HCT116 (cell line): ENCODE measurements around the gene BMP7. TPM values are rescaled to one million over a fixed set of nuclear protein-coding genes. Genes with fewer than 3 reads are reported as not detected.

Experiments
- ATAC-seq: fragments of 200-7000 bp; cut with Tn5 transposase; 2 replicates; pipeline ENCODE4 v1.9.1; 2020; ENCODE audit warnings: mild to moderate bottlenecking, moderate library complexity
- BruUV-seq: library from RNA; stranded (reverse); fragments of 400-500 nt; replicated peaks from 2 replicates; lab custom pipeline; 2021; lab: Mats Ljungman, UMichigan
- CTCF ChIA-PET: fragments of 300-600 bp; sonication (Branson Sonifier 250); formaldehyde crosslinking; loops from one replicate; lab custom pipeline; 2021; ENCODE audit warnings: antibody characterized with exemption; lab: Charles Lee
- POLR2A ChIA-PET: fragments of 300-600, 350-600 bp; sonication (Branson Sonifier 250); formaldehyde crosslinking; loops from one replicate; lab custom pipeline; 2021; ENCODE audit warnings: antibody characterized with exemption; lab: Charles Lee
- RAD21 ChIA-PET, 2 experiments: fragments of 300-600 bp; sonication (Branson Sonifier 250); formaldehyde crosslinking; loops; one replicate each; lab custom pipeline; 2023; ENCODE audit warnings: low total read pairs in 2 of 2; ENCODE audit not compliant: uncharacterized antibody in 2 of 2, unreplicated experiment in 2 of 2, low non-redundant PET in 1 of 2; lab: Charles Lee
- DNase-seq: peaks from one replicate; pipeline ENCODE4 v3.0.0-alpha.2; 2010; ENCODE audit warnings: low read depth, low spot score
- H2AFZ ChIP-seq: fragments of 200-600 bp; shearing (Covaris generic), sonication (generic); 2 replicates; pipeline ENCODE4 v1.6.1; 2017; ENCODE audit warnings: low read depth, mixed run types, mixed read lengths, antibody characterized with exemption, low read length; ENCODE audit not compliant: poor library complexity, severe bottlenecking
- H3K27ac ChIP-seq: 2 replicates; pipeline ENCODE4 v1.5.1; 2012; ENCODE audit warnings: low read depth, low read length
- H3K27me3 ChIP-seq: fragments of 200-600 bp; sonication (generic); 2 replicates; pipeline ENCODE4 v1.6.1; 2016; ENCODE audit warnings: mixed run types, low read length, mixed read lengths; ENCODE audit not compliant: insufficient read depth
- H3K36me3 ChIP-seq, 2 experiments: fragments of 200-500 bp in 1 of 2; fragments of 200-600 bp in 1 of 2; sonication (Bioruptor generic) in 1 of 2; sonication (generic) in 1 of 2; 2 replicates each; pipeline versions ENCODE4 v1.5.1 to v1.6.1; 2014 to 2016; ENCODE audit warnings: low read length in 2 of 2, inconsistent platforms in 1 of 2, mixed read lengths in 1 of 2, mixed run types in 1 of 2; ENCODE audit not compliant: insufficient read depth in 2 of 2, control insufficient read depth in 1 of 2
- H3K4me1 ChIP-seq, 2 experiments: fragments of 200-600 bp in 1 of 2; sonication (generic) in 1 of 2; 2 replicates each; pipeline versions ENCODE4 v1.5.1 to v1.6.1; 2012 to 2017; ENCODE audit warnings: low read length in 2 of 2, inconsistent platforms in 1 of 2, mild to moderate bottlenecking in 1 of 2, mixed read lengths in 1 of 2, mixed run types in 1 of 2, moderate library complexity in 1 of 2; ENCODE audit not compliant: insufficient read depth in 2 of 2, control insufficient read depth in 1 of 2
- H3K4me2 ChIP-seq: fragments of 200-600 bp; sonication (generic); 2 replicates; pipeline ENCODE4 v1.6.1; 2017; ENCODE audit warnings: mixed run types, low read length, mixed read lengths
- H3K4me3 ChIP-seq, 2 experiments: fragments of 200-600 bp in 1 of 2; sonication (generic) in 1 of 2; replicated peaks in 1 of 2; 2 replicates each; pipeline ENCODE4 v1.5.1; 2011 to 2016; ENCODE audit warnings: low read length in 2 of 2, control low read depth in 1 of 2, low read depth in 1 of 2, mild to moderate bottlenecking in 1 of 2, mixed read lengths in 1 of 2, mixed run types in 1 of 2
- H3K79me2 ChIP-seq: fragments of 200-600 bp; sonication (generic); 2 replicates; pipeline ENCODE4 v1.6.1; 2017; ENCODE audit warnings: mild to moderate bottlenecking, mixed run types, low read length, moderate library complexity, mixed read lengths; ENCODE audit not compliant: insufficient read depth
- H3K9ac ChIP-seq: fragments of 200-600 bp; sonication (generic); 2 replicates; pipeline ENCODE4 v1.6.1; 2016; ENCODE audit warnings: low read length, mixed read lengths
- H3K9me2 ChIP-seq: fragments of 200-600 bp; sonication (generic), shearing (Covaris generic); 2 replicates; pipeline ENCODE4 v1.6.1; 2017; ENCODE audit warnings: mixed run types, mild to moderate bottlenecking, moderate library complexity; ENCODE audit not compliant: insufficient read depth
- H3K9me3 ChIP-seq, 2 experiments: fragments of 200-500 bp in 1 of 2; fragments of 200-600 bp in 1 of 2; sonication (Bioruptor generic) in 1 of 2; sonication (generic) in 1 of 2; 2 replicates each; pipeline ENCODE4 v1.6.1; 2014 to 2017; ENCODE audit warnings: low read length in 2 of 2, mixed read lengths in 2 of 2, inconsistent platforms in 1 of 2, low read depth in 1 of 2, mild to moderate bottlenecking in 1 of 2, mixed run types in 1 of 2, moderate library complexity in 1 of 2; ENCODE audit not compliant: control insufficient read depth in 1 of 2, insufficient read depth in 1 of 2
- H4K20me1 ChIP-seq: fragments of 200-600 bp; sonication (generic), shearing (Covaris generic); 2 replicates; pipeline ENCODE4 v1.6.1; 2017; ENCODE audit warnings: mixed run types, mild to moderate bottlenecking, moderate library complexity; ENCODE audit not compliant: insufficient read depth
- CBX3 ChIP-seq: IDR thresholded peaks from 2 replicates; pipeline ENCODE4 v1.6.1; 2012; ENCODE audit warnings: low read depth
- CEBPB ChIP-seq: IDR thresholded peaks from 2 replicates; pipeline ENCODE4 v1.6.1; 2012; ENCODE audit warnings: low read depth
- EGR1 ChIP-seq: IDR thresholded peaks from 2 replicates; pipeline ENCODE4 v1.6.1; 2012; ENCODE audit warnings: low read depth
- EZH2 ChIP-seq: fragments of 200-600 bp; sonication (generic); IDR thresholded peaks from 2 replicates; pipeline ENCODE4 v1.6.1; 2017; ENCODE audit warnings: antibody characterized with exemption, mixed run types
- EZH2phosphoT487 ChIP-seq: fragments of 200-600 bp; IDR thresholded peaks from 2 replicates; pipeline ENCODE4 v1.6.1; 2018; ENCODE audit warnings: antibody characterized with exemption, borderline replicate concordance
- FOSL1 ChIP-seq: IDR thresholded peaks from 2 replicates; pipeline ENCODE4 v1.6.1; 2012; ENCODE audit warnings: low read depth
- JUND ChIP-seq: IDR thresholded peaks from 2 replicates; pipeline ENCODE4 v1.6.1; 2012
- POLR2A ChIP-seq: IDR thresholded peaks from 2 replicates; pipeline ENCODE4 v1.7.0; 2011; ENCODE audit warnings: borderline replicate concordance; ENCODE audit not compliant: insufficient read depth, insufficient read length; ENCODE audit errors: extremely low read depth
- POLR2AphosphoS5 ChIP-seq: IDR thresholded peaks from 2 replicates; pipeline ENCODE4 v1.6.1; 2011; ENCODE audit warnings: mild to moderate bottlenecking, low read depth, low read length, moderate library complexity
- SIN3A ChIP-seq: IDR thresholded peaks from 2 replicates; pipeline ENCODE4 v1.6.1; 2012; ENCODE audit warnings: low read depth
- SP1 ChIP-seq: IDR thresholded peaks from 2 replicates; pipeline ENCODE4 v1.6.1; 2012; ENCODE audit warnings: low read depth
- YY1 ChIP-seq: IDR thresholded peaks from 2 replicates; pipeline ENCODE4 v1.6.1; 2011; ENCODE audit warnings: low read length, low read depth, moderate library complexity, mild to moderate bottlenecking; ENCODE audit not compliant: insufficient replicate concordance; ENCODE audit errors: extremely low read depth
- ZFX ChIP-seq: fragments of 450-650 bp; IDR thresholded peaks from 2 replicates; pipeline ENCODE4 v1.6.1; 2017
- ZNF274 ChIP-seq: fragments of 200-500 bp; sonication (Bioruptor generic); IDR thresholded peaks from 2 replicates; pipeline ENCODE4 v1.6.1; 2014; ENCODE audit warnings: mild to moderate bottlenecking, low read depth, low read length, inconsistent platforms
- intact Hi-C: fragments of 100-400 bp; cut with micrococcal nuclease; formaldehyde crosslinking; loops from 2 replicates; pipeline ENCODE4 v1.10.0; 2022
- total RNA-seq: library from RNA; stranded (reverse); gene quantifications from one replicate; pipeline ENCODE4 v1.2.1, GENCODE V29; 2021; ENCODE audit not compliant: unreplicated experiment
- TF ChIP-seq, protein P1 (sequence below): IDR thresholded peaks from 2 replicates; pipeline ENCODE4 v1.6.1; 2011; ENCODE audit warnings: mild to moderate bottlenecking, low read length, moderate library complexity; ENCODE audit not compliant: insufficient replicate concordance; ENCODE audit errors: extremely low read depth
- TF ChIP-seq, protein P2 (sequence below), 3 experiments: fragments of 200-600 bp in 1 of 3; sonication (generic) in 1 of 3; IDR thresholded peaks in 2 of 3; conservative IDR thresholded peaks in 1 of 3; 2 replicates each; pipeline ENCODE4 v1.5.1; 2012 to 2017; ENCODE audit warnings: low read depth in 2 of 3, low read length in 2 of 3, antibody characterized with exemption in 1 of 3, borderline replicate concordance in 1 of 3, control low read depth in 1 of 3, mild to moderate bottlenecking in 1 of 3, mixed read lengths in 1 of 3, mixed run types in 1 of 3, moderate library complexity in 1 of 3; ENCODE audit not compliant: insufficient read depth in 1 of 3
- TF ChIP-seq, protein P3 (sequence below): IDR thresholded peaks from 2 replicates; pipeline ENCODE4 v1.6.1; 2012

BMP7 gene
- total RNA-seq, 1 experiment from 2014 or later, result 7.0 TPM

DNA sequence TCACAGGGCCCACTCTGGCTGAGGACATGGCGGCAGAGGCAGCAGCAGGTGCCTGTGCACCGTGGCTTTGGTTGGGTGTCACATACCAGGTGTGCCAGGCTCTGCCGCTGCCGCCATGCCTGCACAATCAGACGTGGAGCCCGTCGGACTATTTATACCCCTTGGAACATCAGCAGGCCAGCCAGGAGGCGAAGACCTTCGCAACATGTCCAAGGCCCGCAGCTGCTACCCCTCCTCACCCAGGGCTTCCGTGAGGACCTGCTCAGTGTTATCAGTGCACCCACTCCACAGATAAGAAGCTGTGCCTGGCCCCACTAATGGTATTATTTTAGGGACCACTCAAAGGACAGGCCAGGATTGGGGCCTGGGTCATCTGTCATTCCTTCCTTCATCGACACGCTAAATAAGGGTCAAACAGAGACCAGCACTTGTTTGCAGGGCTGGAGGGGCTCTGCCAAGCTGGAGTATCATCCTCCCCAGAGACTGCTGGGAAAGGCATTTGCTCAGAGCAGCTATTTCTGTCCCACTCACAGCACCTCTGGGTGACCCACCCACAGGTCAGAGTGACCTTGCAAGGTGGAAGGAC, 109.2 kb downstream of the BMP7 start:
- no peak for ATAC-seq
- no peak overlapping the region for H2AFZ ChIP-seq
- no peak for DNase-seq
- H3K4me2 ChIP-seq, result no peak overlapping the region
- CTCF ChIA-PET, result no interaction called here
- no peak overlapping the region for H3K9ac ChIP-seq
- no peak for TF ChIP-seq SP1
- no peak for TF ChIP-seq POLR2A
- TF ChIP-seq FOSL1, result no peak
- TF ChIP-seq, protein P1, sequence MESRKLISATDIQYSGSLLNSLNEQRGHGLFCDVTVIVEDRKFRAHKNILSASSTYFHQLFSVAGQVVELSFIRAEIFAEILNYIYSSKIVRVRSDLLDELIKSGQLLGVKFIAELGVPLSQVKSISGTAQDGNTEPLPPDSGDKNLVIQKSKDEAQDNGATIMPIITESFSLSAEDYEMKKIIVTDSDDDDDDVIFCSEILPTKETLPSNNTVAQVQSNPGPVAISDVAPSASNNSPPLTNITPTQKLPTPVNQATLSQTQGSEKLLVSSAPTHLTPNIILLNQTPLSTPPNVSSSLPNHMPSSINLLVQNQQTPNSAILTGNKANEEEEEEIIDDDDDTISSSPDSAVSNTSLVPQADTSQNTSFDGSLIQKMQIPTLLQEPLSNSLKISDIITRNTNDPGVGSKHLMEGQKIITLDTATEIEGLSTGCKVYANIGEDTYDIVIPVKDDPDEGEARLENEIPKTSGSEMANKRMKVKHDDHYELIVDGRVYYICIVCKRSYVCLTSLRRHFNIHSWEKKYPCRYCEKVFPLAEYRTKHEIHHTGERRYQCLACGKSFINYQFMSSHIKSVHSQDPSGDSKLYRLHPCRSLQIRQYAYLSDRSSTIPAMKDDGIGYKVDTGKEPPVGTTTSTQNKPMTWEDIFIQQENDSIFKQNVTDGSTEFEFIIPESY, result no peak
- no peaks in the 10 kb centered on the region for H3K79me2 ChIP-seq
- no peaks in the 10 kb centered on the region for H4K20me1 ChIP-seq
- H3K27ac ChIP-seq, result no peak overlapping the region
- RAD21 ChIA-PET, result no interaction called here
- intact Hi-C loops, result no loop called here
- BruUV-seq, result no TSS peak
- H3K27me3 ChIP-seq, result no peaks in the 10 kb centered on the region
- H3K9me3 ChIP-seq, result no peaks in the 10 kb centered on the region
- H3K36me3 ChIP-seq, result no peaks in the 10 kb centered on the region
- no peak overlapping the region for H3K4me3 ChIP-seq
- no peaks in the 10 kb centered on the region for H3K4me1 ChIP-seq
- POLR2A ChIA-PET, result no interaction called here
- no peaks in the 10 kb centered on the region for H3K9me2 ChIP-seq

DNA sequence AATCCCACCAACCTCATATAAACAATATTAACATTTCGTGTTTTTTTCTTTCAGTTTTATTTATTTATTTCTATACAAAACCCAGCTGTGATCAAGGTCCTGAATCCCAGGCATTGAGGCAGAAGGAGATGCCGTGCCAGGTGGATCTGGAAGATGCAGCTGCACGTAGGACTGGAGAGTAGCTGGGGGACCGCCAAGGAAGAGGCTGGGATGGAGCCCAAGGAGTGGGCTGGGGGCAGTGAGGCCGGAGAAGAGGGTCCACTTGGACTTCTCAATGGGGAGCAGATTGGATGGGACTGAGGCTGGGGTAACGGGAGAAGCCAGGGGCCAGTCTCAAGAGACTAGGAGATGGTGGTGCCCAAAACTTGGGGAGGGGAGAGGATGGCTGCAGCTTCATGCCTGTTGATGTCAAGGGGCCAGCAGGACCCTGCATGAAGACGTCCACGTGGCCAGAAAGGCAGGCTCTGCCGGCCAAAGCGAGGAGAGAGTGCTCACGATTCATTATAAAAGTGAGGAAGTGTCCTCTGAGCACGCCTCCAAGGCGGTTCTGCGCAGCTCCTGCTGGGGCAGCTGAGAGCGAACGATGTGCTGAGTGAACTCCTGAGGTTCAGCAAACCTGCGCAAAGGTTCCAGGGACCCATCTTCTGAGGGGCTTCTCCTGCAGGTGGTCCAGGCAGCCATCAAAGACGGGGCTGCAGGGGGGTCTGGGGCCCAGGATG, 110.3 kb downstream of the BMP7 start:
- ATAC-seq (no peak), DNase-seq (no peak)
- no peak overlapping the region for H3K27ac ChIP-seq
- TF ChIP-seq, protein P2, sequence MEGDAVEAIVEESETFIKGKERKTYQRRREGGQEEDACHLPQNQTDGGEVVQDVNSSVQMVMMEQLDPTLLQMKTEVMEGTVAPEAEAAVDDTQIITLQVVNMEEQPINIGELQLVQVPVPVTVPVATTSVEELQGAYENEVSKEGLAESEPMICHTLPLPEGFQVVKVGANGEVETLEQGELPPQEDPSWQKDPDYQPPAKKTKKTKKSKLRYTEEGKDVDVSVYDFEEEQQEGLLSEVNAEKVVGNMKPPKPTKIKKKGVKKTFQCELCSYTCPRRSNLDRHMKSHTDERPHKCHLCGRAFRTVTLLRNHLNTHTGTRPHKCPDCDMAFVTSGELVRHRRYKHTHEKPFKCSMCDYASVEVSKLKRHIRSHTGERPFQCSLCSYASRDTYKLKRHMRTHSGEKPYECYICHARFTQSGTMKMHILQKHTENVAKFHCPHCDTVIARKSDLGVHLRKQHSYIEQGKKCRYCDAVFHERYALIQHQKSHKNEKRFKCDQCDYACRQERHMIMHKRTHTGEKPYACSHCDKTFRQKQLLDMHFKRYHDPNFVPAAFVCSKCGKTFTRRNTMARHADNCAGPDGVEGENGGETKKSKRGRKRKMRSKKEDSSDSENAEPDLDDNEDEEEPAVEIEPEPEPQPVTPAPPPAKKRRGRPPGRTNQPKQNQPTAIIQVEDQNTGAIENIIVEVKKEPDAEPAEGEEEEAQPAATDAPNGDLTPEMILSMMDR (IDR thresholded peaks at IDR 0.05 in 2 of 3, conservative IDR thresholded peaks at IDR 0.05 in 1 of 3; ENCODE audit: borderline replicate concordance in 1 of 3, insufficient read depth in 1 of 3, low read depth in 2 of 3, low read length in 2 of 3), result no peak
- no peak for TF ChIP-seq EZH2phosphoT487
- TF ChIP-seq POLR2AphosphoS5, result no peak
- TF ChIP-seq SIN3A, result no peak
- no peak for TF ChIP-seq POLR2A
- TF ChIP-seq CBX3, result no peak
- no peak for TF ChIP-seq ZNF274
- no peak for TF ChIP-seq JUND
- TF ChIP-seq EGR1, result no peak
- TF ChIP-seq EZH2, result no peak
- no peak for TF ChIP-seq SP1
- TF ChIP-seq, protein P3, sequence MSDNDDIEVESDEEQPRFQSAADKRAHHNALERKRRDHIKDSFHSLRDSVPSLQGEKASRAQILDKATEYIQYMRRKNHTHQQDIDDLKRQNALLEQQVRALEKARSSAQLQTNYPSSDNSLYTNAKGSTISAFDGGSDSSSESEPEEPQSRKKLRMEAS, result no peak
- TF ChIP-seq CEBPB, result no peak
- TF ChIP-seq YY1, result no peak
- TF ChIP-seq ZFX, result no peak

More for the DNA sequence above, 110.3 kb downstream of the BMP7 start:
- Histone ChIP-seq H4K20me1 (no peaks in the 10 kb centered on the region), H3K4me1 (no peaks in the 10 kb centered on the region), H3K36me3 (no peaks in the 10 kb centered on the region), H3K9me3 (no peaks in the 10 kb centered on the region), H2AFZ (no peak overlapping the region), H3K27me3 (no peaks in the 10 kb centered on the region), H3K9me2 (no peaks in the 10 kb centered on the region), H3K79me2 (no peaks in the 10 kb centered on the region), H3K9ac (no peak overlapping the region), H3K4me3 (no peak overlapping the region), H3K4me2 (no peak overlapping the region)
- CTCF ChIA-PET, result no interaction called here
- no TSS peak for BruUV-seq
- RAD21 ChIA-PET, result no interaction called here
- intact Hi-C loops, result no loop called here
- POLR2A ChIA-PET, result no interaction called here
